NCI-H2227 treated with DMSO at 0.1 percent for 48 hours (cell line): ENCODE results near the gene CDH11.

Experiments used
- DNase-seq: peaks from one replicate; lab custom pipeline; 2025; lab: John Stamatoyannopoulos, UW

The CDH11 gene

GRCh38 chr16:65116818-65117430, 4.9 kb downstream of the CDH11 start:
- no peak for DNase-seq

- DNase-seq, result no peak
These were observed 5.6 kb downstream of the CDH11 start for GRCh38 chr16:65116216-65116615.

- DNase-seq, result no peak
These were observed 7.3 kb downstream of the CDH11 start for GRCh38 chr16:65114527-65114926.

- DNase-seq, result no peak
These were observed 8.4 kb downstream of the CDH11 start for GRCh38 chr16:65113441-65113840.

GRCh38 chr16:65111306-65111705, 10.6 kb downstream of the CDH11 start:
- DNase-seq, result no peak

GRCh38 chr16:65106757-65107156, 15.1 kb downstream of the CDH11 start:
- DNase-seq, result no peak

GRCh38 chr16:65105171-65105570, 16.7 kb downstream of the CDH11 start:
- DNase-seq, result no peak

GRCh38 chr16:65104471-65104870, 17.4 kb downstream of the CDH11 start:
- no peak for DNase-seq

- DNase-seq, result no peak
These were observed 19.5 kb downstream of the CDH11 start for GRCh38 chr16:65102326-65102725.

GRCh38 chr16:65101009-65101408, 20.9 kb downstream of the CDH11 start:
- no peak for DNase-seq

GRCh38 chr16:65099607-65100006, 22.3 kb downstream of the CDH11 start:
- no peak for DNase-seq

- no peak for DNase-seq
These were observed 22.9 kb downstream of the CDH11 start for GRCh38 chr16:65098916-65099315.

- DNase-seq, result no peak
These were observed 24.6 kb downstream of the CDH11 start for GRCh38 chr16:65097296-65097695.

GRCh38 chr16:65095906-65096305, 26.0 kb downstream of the CDH11 start:
- DNase-seq, result no peak

GRCh38 chr16:65095090-65095728, 26.7 kb downstream of the CDH11 start:
- no peak for DNase-seq

- DNase-seq, result no peak
These were observed 27.9 kb downstream of the CDH11 start for GRCh38 chr16:65094009-65094408.

- DNase-seq, result no peak
These were observed 38.6 kb downstream of the CDH11 start for GRCh38 chr16:65083164-65083857.

GRCh38 chr16:65079549-65079948, 42.3 kb downstream of the CDH11 start:
- DNase-seq, result no peak

GRCh38 chr16:65077181-65077580, 44.7 kb downstream of the CDH11 start:
- no peak for DNase-seq

- DNase-seq, result no peak
These were observed 46.0 kb downstream of the CDH11 start for GRCh38 chr16:65075877-65076276.

GRCh38 chr16:65071433-65072311, 50.2 kb downstream of the CDH11 start:
- DNase-seq, result no peak

- no peak for DNase-seq
These were observed 50.9 kb downstream of the CDH11 start for GRCh38 chr16:65070831-65071432.
